Measurements from ENCODE around the gene ZNF71. TPM values are rescaled to one million over a fixed set of nuclear protein-coding genes. Genes with fewer than 3 reads are reported as not detected.
"Not testable (repeated sequence)": the region's sequence is repeated elsewhere in the genome, so short reads cannot be mapped to it uniquely, and the experiment has no call there.

ZNF71 gene
- polyA plus RNA-seq, 10 donors: 6.3 to 8.3 (median 7.2) TPM

GRCh38 chr19:56617531-56617930 is 22.4 kb downstream of the ZNF71 start:
- DNase-seq: no peak

- no peak for DNase-seq
These were observed 24.0 kb downstream of the ZNF71 start for GRCh38 chr19:56619121-56619520.

- no peak for DNase-seq
These were observed 27.3 kb downstream of the ZNF71 start for GRCh38 chr19:56622374-56622773.

GRCh38 chr19:56623006-56623405 is 27.9 kb downstream of the ZNF71 start:
- no peak for DNase-seq

- no peak for DNase-seq
These were observed 30.6 kb downstream of the ZNF71 start for GRCh38 chr19:56625708-56626107.

- no peak for DNase-seq
These were observed 37.9 kb downstream of the ZNF71 start for GRCh38 chr19:56633021-56633420.

- peak; percentile 70 to 91 (median 87) for DNase-seq
These were observed 43.0 kb downstream of the ZNF71 start for GRCh38 chr19:56637976-56638555.

GRCh38 chr19:56639217-56639616 is 44.1 kb downstream of the ZNF71 start:
- peak; percentile 5 to 24 (median 13) for DNase-seq

- no peak for DNase-seq
These were observed 47.8 kb downstream of the ZNF71 start, which contains the start of gene SMIM17 for GRCh38 chr19:56642711-56643459. TSS of gene SMIM17 (plus strand) at chr19:56643159. CDS start at chr19:56645668, 2,509 bp downstream.

- no peak for DNase-seq
These were observed 48.4 kb downstream of the ZNF71 start for GRCh38 chr19:56643460-56643955.

GRCh38 chr19:56654151-56654550 is 59.0 kb downstream of the ZNF71 start:
- DNase-seq: no peak

GRCh38 chr19:56660381-56661107 is 65.4 kb downstream of the ZNF71 start:
- DNase-seq: no peak

GRCh38 chr19:56661248-56661647 is 66.1 kb downstream of the ZNF71 start:
- DNase-seq: no peak

- DNase-seq: no peak
These were observed 68.9 kb downstream of the ZNF71 start for GRCh38 chr19:56663931-56664500.

- DNase-seq: no peak
These were observed 69.4 kb downstream of the ZNF71 start for GRCh38 chr19:56664511-56664910.

- DNase-seq: no peak
These were observed 72.3 kb downstream of the ZNF71 start for GRCh38 chr19:56667311-56667870.

GRCh38 chr19:56668676-56669075 is 73.6 kb downstream of the ZNF71 start:
- DNase-seq: no peak

GRCh38 chr19:56670401-56670960 is 75.4 kb downstream of the ZNF71 start:
- DNase-seq: no peak

GRCh38 chr19:56670961-56671612 is 76.0 kb downstream of the ZNF71 start:
- no peak for DNase-seq

GRCh38 chr19:56671613-56671994 is 76.5 kb downstream of the ZNF71 start, which contains the start of gene ZNF835:
TSS of gene ZNF835 (minus strand) at chr19:56671757. CDS start at chr19:56665198, 6,559 bp downstream.
- DNase-seq: peak; percentile 84 to 97 (median 96)

- not testable (repeated sequence) for DNase-seq
These were observed 77.5 kb downstream of the ZNF71 start for GRCh38 chr19:56672610-56673009.

All from muscle of back (tissue), 11 donors.